Natural killer cell treated with Interleukin-12 subunit alpha and Interleukin-12 subunit beta and Interleukin-15 and Interleukin-18, amount 100 ng/mL, for 72 hours (primary cell): ENCODE results near the gene COX19. TPM values are rescaled to one million over a fixed set of nuclear protein-coding genes. Genes with fewer than 3 reads are reported as not detected.
"Not testable (repeated sequence)": the region's sequence is repeated elsewhere in the genome, so short reads cannot be mapped to it uniquely, and the experiment has no call there.

Experiments used
- ATAC-seq, 2 donors: fragments of 150-1000 bp; cut with Tn5 transposase in 1 of 2; sonication (Bioruptor Pico), chemical (Tn5 transposase) in 1 of 2; 2 replicates each; pipeline ENCODE4 v1.10.0; 2021
- DNase-seq: peaks from one replicate; pipeline ENCODE4 v3.0.0; 2022; ENCODE audit warnings: low spot score
- H3K27ac Mint-ChIP-seq, 2 donors: 1 replicate in 1 of 2; 2 replicates in 1 of 2; pipeline ENCODE4 v1.8.0; 2022; ENCODE audit warnings: mixed read lengths in 2 of 2, mild to moderate bottlenecking in 1 of 2, moderate library complexity in 1 of 2
- H3K27me3 Mint-ChIP-seq, 2 donors: 1 replicate in 1 of 2; 2 replicates in 1 of 2; pipeline ENCODE4 v1.8.0; 2022; ENCODE audit warnings: mixed read lengths in 2 of 2
- H3K36me3 Mint-ChIP-seq: one replicate; pipeline ENCODE4 v1.8.0; 2022; ENCODE audit warnings: mixed read lengths
- H3K4me1 Mint-ChIP-seq, 2 donors: 1 replicate in 1 of 2; 2 replicates in 1 of 2; pipeline ENCODE4 v1.8.0; 2022; ENCODE audit warnings: low read depth in 2 of 2, mixed read lengths in 2 of 2, mild to moderate bottlenecking in 1 of 2
- H3K4me3 Mint-ChIP-seq: one replicate; pipeline ENCODE4 v1.8.0; 2022; ENCODE audit warnings: mixed read lengths
- H3K9me3 Mint-ChIP-seq: 2 replicates; pipeline ENCODE4 v1.8.0; 2022; ENCODE audit warnings: mixed read lengths
- total RNA-seq, 2 donors: library from RNA; stranded (reverse); gene quantifications; one replicate each; pipeline ENCODE4 v1.2.3, GENCODE V29; 2022

Gene COX19
- total RNA-seq, 2 donors from 2014 or later: 17.2 to 19.9 TPM

GRCh38 chr7:946256-946996 is 28.9 kb downstream of the COX19 start:
- Mint-ChIP-seq H3K27me3 (no peaks in the 10 kb centered on the region), H3K27ac (no peak overlapping the region), H3K36me3 (peaks cover 4% of the 10 kb centered on the region), H3K4me1 (peaks cover 12 to 38% of the 10 kb centered on the region in 2 donors), H3K4me3 (no peak overlapping the region), H3K9me3 (peaks cover 6% of the 10 kb centered on the region)
- ATAC-seq (no peak), DNase-seq (peak; percentile 56)

- peaks cover 11% of the 10 kb centered on the region for H3K36me3 Mint-ChIP-seq
- H3K4me1 Mint-ChIP-seq: peaks cover 18 to 42% of the 10 kb centered on the region in 2 donors
- peaks cover 9% of the 10 kb centered on the region for H3K9me3 Mint-ChIP-seq
- H3K4me3 Mint-ChIP-seq: no peak overlapping the region
- no peak overlapping the region for H3K27ac Mint-ChIP-seq
- H3K27me3 Mint-ChIP-seq: no peaks in the 10 kb centered on the region
- ATAC-seq (peak in 1 of 2 donors; percentile 28), DNase-seq (peak; percentile 60)
Observed at GRCh38 chr7:945556-946255, 29.6 kb downstream of the COX19 start.

- peaks cover 17% of the 10 kb centered on the region for H3K36me3 Mint-ChIP-seq
- peak overlapping the region in 1 of 2 donors; percentile 70 for H3K27ac Mint-ChIP-seq
- H3K4me1 Mint-ChIP-seq: peaks cover 20 to 43% of the 10 kb centered on the region in 2 donors
- no peaks in the 10 kb centered on the region for H3K27me3 Mint-ChIP-seq
- ATAC-seq: no peak
- DNase-seq: peak; percentile 59
- peaks cover 9% of the 10 kb centered on the region for H3K9me3 Mint-ChIP-seq
- no peak overlapping the region for H3K4me3 Mint-ChIP-seq
Observed at GRCh38 chr7:945147-945555, 30.2 kb downstream of the COX19 start.

- no peak for ATAC-seq
- peak overlapping the region in 1 of 2 donors; percentile 70 for H3K27ac Mint-ChIP-seq
Observed at GRCh38 chr7:944744-945143, 30.6 kb downstream of the COX19 start.

GRCh38 chr7:943793-944192 is 31.6 kb downstream of the COX19 start:
- ATAC-seq, H3K27me3 Mint-ChIP-seq, H3K9me3 Mint-ChIP-seq, DNase-seq, H3K4me3 Mint-ChIP-seq: not testable (repeated sequence)
- H3K36me3 Mint-ChIP-seq: peaks cover 22% of the 10 kb centered on the region
- peak overlapping the region in 1 of 2 donors; percentile 58 for H3K27ac Mint-ChIP-seq
- peaks cover 27 to 38% of the 10 kb centered on the region in 2 donors for H3K4me1 Mint-ChIP-seq

More at GRCh38 chr7:944744-945143, 30.6 kb downstream of the COX19 start:
- H3K9me3 Mint-ChIP-seq: peaks cover 9% of the 10 kb centered on the region
- peak; percentile 49 for DNase-seq
- H3K27me3 Mint-ChIP-seq: no peaks in the 10 kb centered on the region
- no peak overlapping the region for H3K4me3 Mint-ChIP-seq
- peaks cover 24 to 44% of the 10 kb centered on the region in 2 donors for H3K4me1 Mint-ChIP-seq
- H3K36me3 Mint-ChIP-seq: peaks cover 21% of the 10 kb centered on the region

- DNase-seq (peak; percentile 34), ATAC-seq (peak in 1 of 2 donors; percentile 43)
- H3K4me1 Mint-ChIP-seq: peaks cover 43% of the 10 kb centered on the region in 2 donors
- peaks cover 22% of the 10 kb centered on the region for H3K36me3 Mint-ChIP-seq
- peak overlapping the region; percentile 85 to 94 for H3K27ac Mint-ChIP-seq
- H3K4me3 Mint-ChIP-seq: peak overlapping the region; percentile 72
- no peaks in the 10 kb centered on the region for H3K27me3 Mint-ChIP-seq
- H3K9me3 Mint-ChIP-seq: peaks cover 9% of the 10 kb centered on the region
Observed at GRCh38 chr7:940599-941408, 34.5 kb downstream of the COX19 start.

GRCh38 chr7:939843-940242 is 35.5 kb downstream of the COX19 start:
- H3K4me3 Mint-ChIP-seq: peak overlapping the region; percentile 72
- no peaks in the 10 kb centered on the region for H3K27me3 Mint-ChIP-seq

GRCh38 chr7:938546-939185 is 36.7 kb downstream of the COX19 start:
- peak overlapping the region; percentile 56 to 81 for H3K27ac Mint-ChIP-seq
- peaks cover 9% of the 10 kb centered on the region for H3K9me3 Mint-ChIP-seq
- H3K4me1 Mint-ChIP-seq: peaks cover 43 to 45% of the 10 kb centered on the region in 2 donors
- ATAC-seq: no peak
- DNase-seq: peak; percentile 49
- H3K4me3 Mint-ChIP-seq: peak overlapping the region; percentile 36
- no peaks in the 10 kb centered on the region for H3K27me3 Mint-ChIP-seq
- peaks cover 22% of the 10 kb centered on the region for H3K36me3 Mint-ChIP-seq

More at GRCh38 chr7:939843-940242, 35.5 kb downstream of the COX19 start:
- Mint-ChIP-seq H3K36me3 (peaks cover 22% of the 10 kb centered on the region), H3K27ac (peak overlapping the region; percentile 85 to 94), H3K4me1 (peaks cover 43 to 45% of the 10 kb centered on the region in 2 donors), H3K9me3 (peaks cover 9% of the 10 kb centered on the region)
- ATAC-seq: peak; percentile 14 to 38
- peak; percentile 49 for DNase-seq

- Mint-ChIP-seq H3K9me3 (peaks cover 9% of the 10 kb centered on the region), H3K4me3 (peak overlapping the region; percentile 36), H3K27me3 (no peaks in the 10 kb centered on the region), H3K36me3 (peaks cover 22% of the 10 kb centered on the region), H3K4me1 (peaks cover 43 to 45% of the 10 kb centered on the region in 2 donors), H3K27ac (peak overlapping the region; percentile 56 to 81)
- ATAC-seq: no peak
- DNase-seq: peak; percentile 58
Observed at GRCh38 chr7:937856-938484, 37.4 kb downstream of the COX19 start.

GRCh38 chr7:936386-937054 is 38.8 kb downstream of the COX19 start:
- ATAC-seq (peak; percentile 72 to 86), DNase-seq (peak; percentile 76)
- Mint-ChIP-seq H3K4me1 (peaks cover 39 to 44% of the 10 kb centered on the region in 2 donors), H3K4me3 (peak overlapping the region; percentile 58), H3K27me3 (no peaks in the 10 kb centered on the region), H3K9me3 (peaks cover 3% of the 10 kb centered on the region), H3K36me3 (peaks cover 19% of the 10 kb centered on the region), H3K27ac (peak overlapping the region; percentile 75 to 90)

- H3K27me3 Mint-ChIP-seq: no peaks in the 10 kb centered on the region
- peaks cover 13% of the 10 kb centered on the region for H3K36me3 Mint-ChIP-seq
- DNase-seq: peak; percentile 41
- no peak for ATAC-seq
- peaks cover under 1% of the 10 kb centered on the region for H3K9me3 Mint-ChIP-seq
- peak overlapping the region; percentile 58 for H3K4me3 Mint-ChIP-seq
- H3K27ac Mint-ChIP-seq: peak overlapping the region; percentile 75 to 90
- H3K4me1 Mint-ChIP-seq: peaks cover 39 to 45% of the 10 kb centered on the region in 2 donors
Observed at GRCh38 chr7:935874-936385, 39.4 kb downstream of the COX19 start.
